Mesothelial cell of epicardium (in vitro differentiated cells): Measurements from ENCODE around the gene CASP9. TPM values are rescaled to one million over a fixed set of nuclear protein-coding genes. Genes with fewer than 3 reads are reported as not detected.
"Not testable (repeated sequence)": the region's sequence is repeated elsewhere in the genome, so short reads cannot be mapped to it uniquely, and the experiment has no call there.

Experiments used
- DNase-seq, 2 experiments: peaks; one replicate each; pipeline ENCODE4 v3.0.0; 2021; ENCODE audit warnings: low spot score in 2 of 2; ENCODE audit not compliant: unreplicated experiment in 2 of 2
- H3K27ac Mint-ChIP-seq: 2 replicates; pipeline ENCODE4 v1.8.0; 2021; ENCODE audit warnings: mixed read lengths
- H3K27me3 Mint-ChIP-seq: 2 replicates; pipeline ENCODE4 v1.8.0; 2021; ENCODE audit warnings: low read depth, mixed read lengths
- H3K36me3 Mint-ChIP-seq: 2 replicates; pipeline ENCODE4 v1.8.0; 2021; ENCODE audit warnings: mixed read lengths
- H3K4me1 Mint-ChIP-seq: 2 replicates; pipeline ENCODE4 v1.8.0; 2021; ENCODE audit warnings: mixed read lengths
- H3K4me3 Mint-ChIP-seq: 2 replicates; pipeline ENCODE4 v1.8.0; 2021; ENCODE audit warnings: mild to moderate bottlenecking, moderate library complexity, mixed read lengths
- H3K9me3 Mint-ChIP-seq: 2 replicates; pipeline ENCODE4 v1.8.0; 2021; ENCODE audit warnings: mixed read lengths
- total RNA-seq: library from RNA; stranded (reverse); gene quantifications from 3 replicates; pipeline ENCODE4 v1.2.1, GENCODE V29; 2021
- TF ChIP-seq, protein P1 (sequence below): fragments of 200-600 bp; sonication (generic); IDR thresholded peaks from one replicate; pipeline ENCODE4 v1.5.0; 2021; ENCODE audit warnings: antibody characterized with exemption; ENCODE audit not compliant: unreplicated experiment

CASP9 gene
- total RNA-seq, 1 donor from 2014 or later: 23.0 TPM

GRCh38 chr1:15479654-15480347 lies 44.2 kb downstream of the CASP9 start:
- peaks cover 6% of the 10 kb centered on the region for H3K4me1 Mint-ChIP-seq
- TF ChIP-seq, protein P1, sequence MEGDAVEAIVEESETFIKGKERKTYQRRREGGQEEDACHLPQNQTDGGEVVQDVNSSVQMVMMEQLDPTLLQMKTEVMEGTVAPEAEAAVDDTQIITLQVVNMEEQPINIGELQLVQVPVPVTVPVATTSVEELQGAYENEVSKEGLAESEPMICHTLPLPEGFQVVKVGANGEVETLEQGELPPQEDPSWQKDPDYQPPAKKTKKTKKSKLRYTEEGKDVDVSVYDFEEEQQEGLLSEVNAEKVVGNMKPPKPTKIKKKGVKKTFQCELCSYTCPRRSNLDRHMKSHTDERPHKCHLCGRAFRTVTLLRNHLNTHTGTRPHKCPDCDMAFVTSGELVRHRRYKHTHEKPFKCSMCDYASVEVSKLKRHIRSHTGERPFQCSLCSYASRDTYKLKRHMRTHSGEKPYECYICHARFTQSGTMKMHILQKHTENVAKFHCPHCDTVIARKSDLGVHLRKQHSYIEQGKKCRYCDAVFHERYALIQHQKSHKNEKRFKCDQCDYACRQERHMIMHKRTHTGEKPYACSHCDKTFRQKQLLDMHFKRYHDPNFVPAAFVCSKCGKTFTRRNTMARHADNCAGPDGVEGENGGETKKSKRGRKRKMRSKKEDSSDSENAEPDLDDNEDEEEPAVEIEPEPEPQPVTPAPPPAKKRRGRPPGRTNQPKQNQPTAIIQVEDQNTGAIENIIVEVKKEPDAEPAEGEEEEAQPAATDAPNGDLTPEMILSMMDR: no peak
- peaks cover 1% of the 10 kb centered on the region for H3K27me3 Mint-ChIP-seq
- DNase-seq: no peak
- H3K27ac Mint-ChIP-seq: no peak overlapping the region
- H3K36me3 Mint-ChIP-seq: peaks cover 5% of the 10 kb centered on the region
- peaks cover 4% of the 10 kb centered on the region for H3K9me3 Mint-ChIP-seq
- H3K4me3 Mint-ChIP-seq: no peak overlapping the region

GRCh38 chr1:15477646-15478212 lies 46.3 kb downstream of the CASP9 start:
- peaks cover 6% of the 10 kb centered on the region for H3K4me1 Mint-ChIP-seq
- H3K9me3 Mint-ChIP-seq: peaks cover 4% of the 10 kb centered on the region
- H3K4me3 Mint-ChIP-seq: no peak overlapping the region
- no peaks in the 10 kb centered on the region for H3K36me3 Mint-ChIP-seq
- TF ChIP-seq, protein P1: no peak
- DNase-seq: no peak
- H3K27ac Mint-ChIP-seq: no peak overlapping the region
- H3K27me3 Mint-ChIP-seq: peaks cover 1% of the 10 kb centered on the region

DNA sequence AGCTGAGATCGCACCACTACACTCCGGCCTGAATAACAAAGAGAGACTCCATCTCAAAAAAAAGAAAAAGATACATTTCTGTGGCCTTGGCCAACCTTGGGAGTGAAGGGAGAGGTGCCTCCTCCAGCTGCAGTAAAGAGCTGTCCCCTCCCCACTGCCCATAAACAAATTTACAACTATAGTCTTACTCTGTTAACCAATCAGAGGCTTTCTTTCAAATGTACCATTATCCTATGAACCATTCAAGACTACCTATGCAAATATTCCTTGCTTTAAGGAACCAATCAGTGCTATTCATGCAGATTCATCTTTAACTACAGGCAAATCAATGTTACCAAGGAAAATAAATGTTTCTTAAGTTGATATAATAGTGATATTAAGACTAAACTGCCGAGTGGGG lies 47.1 kb downstream of the CASP9 start:
- TF ChIP-seq, protein P1: no peak
- Mint-ChIP-seq H3K36me3 (no peaks in the 10 kb centered on the region), H3K27me3 (peaks cover 3% of the 10 kb centered on the region), H3K4me3 (no peak overlapping the region), H3K4me1 (peaks cover 6% of the 10 kb centered on the region), H3K9me3 (peaks cover 4% of the 10 kb centered on the region), H3K27ac (no peak overlapping the region)
- no peak for DNase-seq

GRCh38 chr1:15475752-15476314 lies 48.2 kb downstream of the CASP9 start, which contains the start of gene CELA2B:
Gene CELA2B, plus strand, starts transcription at chr1:15476104. Its CDS starts 22 bp downstream, at chr1:15476126.
- TF ChIP-seq, protein P1: no peak
- DNase-seq: no peak
- H3K27me3 Mint-ChIP-seq: peaks cover 3% of the 10 kb centered on the region
- H3K9me3 Mint-ChIP-seq: peaks cover 6% of the 10 kb centered on the region
- no peak within 1 kb of the TSS for H3K4me3 Mint-ChIP-seq
- peaks cover 6% of the 10 kb centered on the region for H3K4me1 Mint-ChIP-seq
- no peak within 1 kb of the TSS for H3K27ac Mint-ChIP-seq
- no peaks in the 10 kb centered on the region for H3K36me3 Mint-ChIP-seq

DNA sequence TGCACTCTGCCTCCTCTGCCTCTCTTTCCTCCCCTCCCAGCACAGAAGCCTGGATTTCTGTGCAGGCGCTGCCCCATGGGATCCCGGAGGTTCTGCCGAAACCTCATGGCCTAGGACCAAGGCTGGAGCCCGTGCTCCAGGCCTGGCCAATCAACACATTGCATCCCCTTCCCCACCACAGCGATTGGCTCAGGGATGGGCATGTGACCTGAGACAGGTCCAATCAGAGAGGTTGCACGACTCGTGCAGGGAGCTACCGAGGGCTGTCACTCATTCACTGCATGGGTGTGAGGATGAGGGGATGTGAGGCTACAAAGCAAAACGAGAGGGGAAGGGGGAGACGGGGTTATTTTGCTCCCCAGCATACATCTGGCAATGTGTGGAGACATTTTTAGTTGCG lies 51.4 kb downstream of the CASP9 start:
- Mint-ChIP-seq H3K27ac (no peak overlapping the region), H3K9me3 (peaks cover 3% of the 10 kb centered on the region), H3K36me3 (no peaks in the 10 kb centered on the region), H3K4me3 (no peak overlapping the region), H3K27me3 (peaks cover 3% of the 10 kb centered on the region), H3K4me1 (peaks cover 4% of the 10 kb centered on the region)
- TF ChIP-seq, protein P1: no peak
- DNase-seq: no peak

DNA sequence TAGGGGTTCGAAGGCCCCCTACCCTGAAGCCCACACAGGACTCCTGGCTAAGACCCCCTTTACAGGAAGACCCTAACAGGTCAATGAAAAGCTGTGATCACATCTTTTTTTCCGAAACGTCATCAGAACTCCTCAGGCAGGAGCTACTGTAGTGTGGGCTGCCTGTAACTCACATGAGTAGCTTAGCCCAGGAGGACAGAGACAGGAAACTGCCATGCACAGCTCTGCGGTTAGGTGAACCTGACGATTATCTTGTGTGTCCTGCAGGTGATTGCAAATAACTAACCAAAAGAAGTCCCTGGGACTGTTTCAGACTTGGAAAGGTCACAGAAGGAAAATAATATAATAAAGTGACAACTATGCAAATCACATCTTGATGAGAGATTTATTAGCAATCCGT lies 52.3 kb downstream of the CASP9 start:
- H3K36me3 Mint-ChIP-seq, DNase-seq, H3K4me1 Mint-ChIP-seq, H3K9me3 Mint-ChIP-seq, H3K27ac Mint-ChIP-seq, H3K4me3 Mint-ChIP-seq, H3K27me3 Mint-ChIP-seq: not testable (repeated sequence)

- not testable (repeated sequence) for H3K27ac Mint-ChIP-seq, H3K4me3 Mint-ChIP-seq, H3K4me1 Mint-ChIP-seq, H3K27me3 Mint-ChIP-seq, H3K9me3 Mint-ChIP-seq, DNase-seq, H3K36me3 Mint-ChIP-seq
These were observed 52.9 kb downstream of the CASP9 start for GRCh38 chr1:15471067-15471466.

DNA sequence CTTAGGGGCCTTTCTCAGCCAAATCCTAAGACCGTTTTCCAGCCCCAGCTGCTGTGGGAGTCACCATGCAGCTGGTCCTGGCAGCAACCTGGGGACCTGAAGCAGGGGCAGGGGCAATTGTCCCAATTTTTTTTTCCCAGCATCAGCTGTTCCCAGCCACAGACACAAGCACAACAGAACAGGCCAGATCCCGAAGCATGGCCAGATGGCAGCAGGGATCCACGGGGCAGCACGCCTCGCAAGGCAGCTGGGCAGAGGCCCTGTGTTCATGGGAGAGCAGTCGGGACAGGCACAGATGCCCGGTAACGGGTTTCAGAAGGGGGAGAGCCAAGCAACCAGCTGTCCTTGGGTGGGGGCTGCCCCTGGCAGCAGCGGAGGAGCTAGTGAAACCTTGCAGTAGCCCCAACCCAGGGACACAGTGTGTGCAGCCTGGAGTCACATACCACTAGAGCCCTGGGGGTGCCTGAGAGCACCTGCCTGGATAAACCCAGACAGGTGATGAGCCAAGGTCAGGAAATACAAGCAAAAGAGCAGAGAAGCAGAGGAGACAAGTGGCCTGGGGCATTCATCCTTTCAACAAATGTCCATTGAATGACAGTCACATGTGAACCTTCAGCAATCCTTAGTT lies 54.1 kb downstream of the CASP9 start:
- not testable (repeated sequence) for H3K4me1 Mint-ChIP-seq, H3K4me3 Mint-ChIP-seq, H3K27ac Mint-ChIP-seq, H3K9me3 Mint-ChIP-seq, H3K36me3 Mint-ChIP-seq, H3K27me3 Mint-ChIP-seq, DNase-seq
